Activated T-helper 2 cell treated with anti-CD3 and anti-CD28 coated beads, Interferon-gamma antibody, Interleukin-2, Interleukin-4, amounts not matched to agents 10 μg/mL and 5 μg/mL and 100 μg/mL, durations not matched to agents 14 hours and 24 hours and 36 hours (primary cell): Measurements from ENCODE around the gene PGPEP1. TPM values are rescaled to one million over a fixed set of nuclear protein-coding genes. Genes with fewer than 3 reads are reported as not detected.

Source experiments
- DNase-seq: peaks from one replicate; pipeline ENCODE4 v3.0.0; 2021; ENCODE audit warnings: low spot score
- H3K27ac Mint-ChIP-seq: one replicate; pipeline ENCODE4 v1.8.0; 2021; ENCODE audit warnings: mixed read lengths
- H3K27me3 Mint-ChIP-seq: one replicate; pipeline ENCODE4 v1.8.0; 2021; ENCODE audit warnings: low read depth, mixed read lengths
- H3K36me3 Mint-ChIP-seq: one replicate; pipeline ENCODE4 v1.8.0; 2021; ENCODE audit warnings: low read depth, mixed read lengths
- H3K4me1 Mint-ChIP-seq: one replicate; pipeline ENCODE4 v1.8.0; 2021; ENCODE audit warnings: low read depth, mixed read lengths
- H3K4me3 Mint-ChIP-seq: one replicate; pipeline ENCODE4 v1.8.0; 2021; ENCODE audit warnings: low read depth, mild to moderate bottlenecking, moderate library complexity, mixed read lengths
- H3K9me3 Mint-ChIP-seq: one replicate; pipeline ENCODE4 v1.8.0; 2021; ENCODE audit warnings: mixed read lengths
- intact Hi-C: fragments of 100-400 bp; cut with micrococcal nuclease; formaldehyde crosslinking; loops from one replicate; pipeline ENCODE4 v1.15.1; 2023
- total RNA-seq: library from RNA; stranded (reverse); gene quantifications from 2 replicates; pipeline ENCODE4 v1.2.3, GENCODE V29; 2022

The PGPEP1 gene
- total RNA-seq, 1 donor from 2014 or later: 29.4 TPM

- peak overlapping the region; percentile 64 for H3K27ac Mint-ChIP-seq
- peaks cover 34% of the 10 kb centered on the region for H3K4me1 Mint-ChIP-seq
- intact Hi-C loops: no loop called here
- H3K4me3 Mint-ChIP-seq: no peak overlapping the region
- no peaks in the 10 kb centered on the region for H3K9me3 Mint-ChIP-seq
- DNase-seq: no peak
- no peaks in the 10 kb centered on the region for H3K27me3 Mint-ChIP-seq
- peaks cover 58% of the 10 kb centered on the region for H3K36me3 Mint-ChIP-seq
These were observed 39.3 kb upstream of the PGPEP1 start for GRCh38 chr19:18300930-18301717.

GRCh38 chr19:18301718-18302111 lies 38.7 kb upstream of the PGPEP1 start:
- Mint-ChIP-seq H3K36me3 (peaks cover 58% of the 10 kb centered on the region), H3K4me1 (peaks cover 31% of the 10 kb centered on the region), H3K4me3 (peak overlapping the region; percentile 27), H3K27ac (peak overlapping the region; percentile 64), H3K9me3 (no peaks in the 10 kb centered on the region), H3K27me3 (no peaks in the 10 kb centered on the region)
- intact Hi-C loops: no loop called here
- DNase-seq: no peak

- no peaks in the 10 kb centered on the region for H3K9me3 Mint-ChIP-seq
- intact Hi-C loops: loop anchor here (1.0 to 2.0 kb wide), 4 partner anchors 14 to 37 kb away; partner anchors contain the start of genes LSM4 and PGPEP1
- peaks cover 49% of the 10 kb centered on the region for H3K36me3 Mint-ChIP-seq
- DNase-seq: no peak
- no peaks in the 10 kb centered on the region for H3K27me3 Mint-ChIP-seq
- peaks cover 32% of the 10 kb centered on the region for H3K4me1 Mint-ChIP-seq
- H3K4me3 Mint-ChIP-seq: peak overlapping the region; percentile 88
- peak overlapping the region; percentile 94 for H3K27ac Mint-ChIP-seq
These were observed 36.3 kb upstream of the PGPEP1 start for GRCh38 chr19:18304208-18304457.

- H3K9me3 Mint-ChIP-seq: no peaks in the 10 kb centered on the region
- peak overlapping the region; percentile 94 for H3K27ac Mint-ChIP-seq
- H3K4me3 Mint-ChIP-seq: peak overlapping the region; percentile 88
- H3K27me3 Mint-ChIP-seq: no peaks in the 10 kb centered on the region
- H3K4me1 Mint-ChIP-seq: peaks cover 32% of the 10 kb centered on the region
- H3K36me3 Mint-ChIP-seq: peaks cover 46% of the 10 kb centered on the region
- peak; percentile 77 for DNase-seq
- intact Hi-C loops: loop anchor here (1.0 to 2.0 kb wide), 5 partner anchors 12 to 36 kb away; partner anchors contain the start of genes LSM4 and PGPEP1
These were observed 35.7 kb upstream of the PGPEP1 start for GRCh38 chr19:18304458-18305310.

GRCh38 chr19:18306209-18306887 lies 34.0 kb upstream of the PGPEP1 start:
- intact Hi-C loops: no loop called here
- Mint-ChIP-seq H3K27me3 (no peaks in the 10 kb centered on the region), H3K4me3 (peak overlapping the region; percentile 88), H3K36me3 (peaks cover 54% of the 10 kb centered on the region), H3K4me1 (peaks cover 36% of the 10 kb centered on the region), H3K9me3 (no peaks in the 10 kb centered on the region), H3K27ac (peak overlapping the region; percentile 94)
- DNase-seq: no peak

- Mint-ChIP-seq H3K4me3 (peak overlapping the region; percentile 88), H3K36me3 (peaks cover 50% of the 10 kb centered on the region), H3K9me3 (no peaks in the 10 kb centered on the region), H3K4me1 (peaks cover 31% of the 10 kb centered on the region), H3K27ac (peak overlapping the region; percentile 94), H3K27me3 (no peaks in the 10 kb centered on the region)
- intact Hi-C loops: no loop called here
- DNase-seq: no peak
These were observed 33.5 kb upstream of the PGPEP1 start for GRCh38 chr19:18306888-18307260.

- Mint-ChIP-seq H3K9me3 (no peaks in the 10 kb centered on the region), H3K27ac (peak overlapping the region; percentile 94), H3K36me3 (peaks cover 50% of the 10 kb centered on the region), H3K27me3 (no peaks in the 10 kb centered on the region), H3K4me3 (peak overlapping the region; percentile 62), H3K4me1 (peaks cover 31% of the 10 kb centered on the region)
- DNase-seq: no peak
- intact Hi-C loops: no loop called here
These were observed 33.1 kb upstream of the PGPEP1 start for GRCh38 chr19:18307271-18307681.

- H3K27ac Mint-ChIP-seq: no peak overlapping the region
- DNase-seq: no peak
- intact Hi-C loops: no loop called here
These were observed 32.1 kb upstream of the PGPEP1 start for GRCh38 chr19:18308051-18308947.

GRCh38 chr19:18308948-18309325 lies 31.5 kb upstream of the PGPEP1 start:
- Mint-ChIP-seq H3K4me1 (peaks cover 26% of the 10 kb centered on the region), H3K9me3 (no peaks in the 10 kb centered on the region), H3K36me3 (peaks cover 56% of the 10 kb centered on the region), H3K27ac (no peak overlapping the region), H3K27me3 (no peaks in the 10 kb centered on the region), H3K4me3 (no peak overlapping the region)
- no peak for DNase-seq
- intact Hi-C loops: no loop called here

More at GRCh38 chr19:18308051-18308947, 32.1 kb upstream of the PGPEP1 start:
- Mint-ChIP-seq H3K36me3 (peaks cover 55% of the 10 kb centered on the region), H3K27me3 (no peaks in the 10 kb centered on the region), H3K9me3 (no peaks in the 10 kb centered on the region), H3K4me1 (peaks cover 30% of the 10 kb centered on the region), H3K4me3 (no peak overlapping the region)

- no peaks in the 10 kb centered on the region for H3K27me3 Mint-ChIP-seq
- peaks cover 22% of the 10 kb centered on the region for H3K4me1 Mint-ChIP-seq
- intact Hi-C loops: no loop called here
- no peak overlapping the region for H3K27ac Mint-ChIP-seq
- H3K36me3 Mint-ChIP-seq: peaks cover 59% of the 10 kb centered on the region
- H3K9me3 Mint-ChIP-seq: no peaks in the 10 kb centered on the region
- H3K4me3 Mint-ChIP-seq: no peak overlapping the region
- DNase-seq: no peak
These were observed 30.8 kb upstream of the PGPEP1 start for GRCh38 chr19:18309525-18310064.

- intact Hi-C loops: no loop called here
- no peak for DNase-seq
- no peaks in the 10 kb centered on the region for H3K9me3 Mint-ChIP-seq
- H3K4me3 Mint-ChIP-seq: no peak overlapping the region
- no peaks in the 10 kb centered on the region for H3K27me3 Mint-ChIP-seq
- H3K27ac Mint-ChIP-seq: no peak overlapping the region
- peaks cover 58% of the 10 kb centered on the region for H3K36me3 Mint-ChIP-seq
- H3K4me1 Mint-ChIP-seq: peaks cover 16% of the 10 kb centered on the region
These were observed 30.1 kb upstream of the PGPEP1 start for GRCh38 chr19:18310118-18310909.
